GM10266 (cell line): ENCODE results near the gene PRR20G.

Experiments used
- DNase-seq: peaks from one replicate; pipeline ENCODE4 v3.0.0; 2012; ENCODE audit errors: extremely low spot score
- TF ChIP-seq, protein P1 (sequence below): IDR thresholded peaks from 2 replicates; pipeline ENCODE4 v1.5.1; 2012; ENCODE audit warnings: mild to moderate bottlenecking, low read depth; ENCODE audit not compliant: control insufficient read depth, insufficient read depth; ENCODE audit errors: missing control alignments

The PRR20G gene

GRCh38 chr3:127258733-127259132, 29.1 kb downstream of the PRR20G start:
- no peak for DNase-seq
- TF ChIP-seq, protein P1, sequence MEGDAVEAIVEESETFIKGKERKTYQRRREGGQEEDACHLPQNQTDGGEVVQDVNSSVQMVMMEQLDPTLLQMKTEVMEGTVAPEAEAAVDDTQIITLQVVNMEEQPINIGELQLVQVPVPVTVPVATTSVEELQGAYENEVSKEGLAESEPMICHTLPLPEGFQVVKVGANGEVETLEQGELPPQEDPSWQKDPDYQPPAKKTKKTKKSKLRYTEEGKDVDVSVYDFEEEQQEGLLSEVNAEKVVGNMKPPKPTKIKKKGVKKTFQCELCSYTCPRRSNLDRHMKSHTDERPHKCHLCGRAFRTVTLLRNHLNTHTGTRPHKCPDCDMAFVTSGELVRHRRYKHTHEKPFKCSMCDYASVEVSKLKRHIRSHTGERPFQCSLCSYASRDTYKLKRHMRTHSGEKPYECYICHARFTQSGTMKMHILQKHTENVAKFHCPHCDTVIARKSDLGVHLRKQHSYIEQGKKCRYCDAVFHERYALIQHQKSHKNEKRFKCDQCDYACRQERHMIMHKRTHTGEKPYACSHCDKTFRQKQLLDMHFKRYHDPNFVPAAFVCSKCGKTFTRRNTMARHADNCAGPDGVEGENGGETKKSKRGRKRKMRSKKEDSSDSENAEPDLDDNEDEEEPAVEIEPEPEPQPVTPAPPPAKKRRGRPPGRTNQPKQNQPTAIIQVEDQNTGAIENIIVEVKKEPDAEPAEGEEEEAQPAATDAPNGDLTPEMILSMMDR, result no peak

GRCh38 chr3:127257351-127257750, 30.5 kb downstream of the PRR20G start:
- TF ChIP-seq, protein P1, result no peak
- no peak for DNase-seq

DNA sequence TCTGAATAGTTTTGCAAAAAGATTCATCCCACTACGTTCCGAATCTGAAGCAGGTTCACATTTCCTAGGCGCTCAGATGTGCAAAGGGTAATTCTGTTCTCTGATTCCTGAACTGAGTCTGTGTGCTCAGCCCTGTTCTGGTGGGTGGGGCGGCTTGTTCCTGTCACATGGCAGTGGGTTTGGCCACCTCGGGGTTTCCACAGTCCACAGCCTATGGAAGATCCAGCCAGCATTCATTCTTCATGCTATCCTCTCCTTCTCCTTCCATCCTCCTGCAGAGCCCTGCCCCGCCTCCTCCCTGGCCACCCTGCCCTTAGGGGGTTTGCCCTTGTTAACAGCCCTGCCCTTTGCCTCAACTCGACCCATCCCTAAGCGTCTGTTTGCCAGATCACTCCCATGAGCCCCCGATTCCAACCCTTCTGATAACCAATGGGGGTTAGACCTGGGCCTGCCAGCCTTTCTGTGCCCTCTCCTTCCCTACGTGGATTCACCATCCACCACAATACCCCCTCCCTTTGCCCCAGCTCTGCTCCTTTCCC, 31.0 kb downstream of the PRR20G start:
- no peak for DNase-seq
- TF ChIP-seq, protein P1, result no peak

DNA sequence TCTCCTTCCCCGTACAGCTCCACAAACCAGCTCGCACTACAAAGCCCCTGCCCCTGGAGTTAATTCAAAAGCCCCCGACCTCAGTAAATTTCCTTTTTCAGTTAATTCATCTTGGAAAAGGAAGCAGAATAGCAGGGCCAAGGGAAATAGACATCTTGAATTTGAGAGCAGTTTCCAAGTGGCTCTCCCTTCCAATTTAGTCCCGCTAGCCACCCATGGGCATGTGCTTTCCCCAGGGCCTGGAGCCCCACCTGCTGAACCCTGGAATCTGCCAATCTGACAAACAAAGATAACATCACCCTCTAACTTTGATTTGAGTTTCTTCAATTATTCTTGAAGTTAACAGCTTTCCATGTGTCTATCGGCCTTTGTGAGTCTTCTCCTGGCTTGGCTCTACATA, 31.7 kb downstream of the PRR20G start:
- TF ChIP-seq, protein P1, result no peak
- no peak for DNase-seq

DNA sequence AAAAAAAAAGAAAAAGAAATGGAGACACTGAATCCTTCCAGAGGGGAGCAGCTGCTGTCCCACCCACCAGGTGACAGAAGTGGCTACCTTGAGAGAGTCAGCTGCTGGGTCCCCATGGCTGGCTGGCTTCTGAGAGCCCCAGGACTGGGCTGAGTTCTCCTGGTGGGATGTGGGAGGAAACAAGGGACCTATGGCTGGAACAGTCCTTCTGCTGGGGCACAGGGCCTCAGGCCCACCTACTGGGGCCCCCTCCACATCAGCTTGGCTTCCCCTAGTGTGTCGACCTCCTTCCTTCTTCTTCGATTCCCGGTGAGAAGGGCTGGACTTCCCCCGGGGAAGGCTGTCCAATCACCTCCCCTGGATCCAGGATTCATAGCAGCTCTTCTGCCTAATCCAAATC, 32.3 kb downstream of the PRR20G start:
- TF ChIP-seq, protein P1, result no peak
- DNase-seq, result no peak

- DNase-seq, result no peak
- TF ChIP-seq, protein P1, result peak; percentile 12
These were observed 33.1 kb downstream of the PRR20G start for GRCh38 chr3:127254730-127255129.

- TF ChIP-seq, protein P1, result no peak
- DNase-seq, result no peak
These were observed 33.7 kb downstream of the PRR20G start for GRCh38 chr3:127254033-127254644.
